MCF 10A (cell line): ENCODE measurements around the gene POLD4. TPM values are rescaled to one million over a fixed set of nuclear protein-coding genes. Genes with fewer than 3 reads are reported as not detected.

Experiments used
- BruUV-seq: library from RNA; stranded (reverse); fragments of 400-500 nt; replicated peaks from 2 replicates; lab custom pipeline; 2021; lab: Mats Ljungman, UMichigan
- CTCF ChIA-PET: fragments of 300-600 bp; sonication (Branson Sonifier 250); formaldehyde crosslinking; extraction: SDS; loops from one replicate; lab custom pipeline; 2021; ENCODE audit warnings: antibody characterized with exemption, inconsistent platforms; lab: Yijun Ruan, JAX
- POLR2A ChIA-PET: fragments of 300-600, 350-650 bp; sonication (Branson Sonifier 250); formaldehyde crosslinking; extraction: SDS; loops from one replicate; lab custom pipeline; 2020; ENCODE audit warnings: antibody characterized with exemption, inconsistent platforms; lab: Yijun Ruan, JAX
- DNase-seq: peaks from one replicate; pipeline ENCODE4 v3.0.0-alpha.2; 2018; ENCODE audit not compliant: unreplicated experiment
- H3K27ac Mint-ChIP-seq: one replicate; pipeline ENCODE4 v1.8.0; 2022; ENCODE audit warnings: mild to moderate bottlenecking, low read depth, mixed read lengths; ENCODE audit not compliant: unreplicated experiment
- H3K27me3 Mint-ChIP-seq: one replicate; pipeline ENCODE4 v1.8.0; 2022; ENCODE audit warnings: mixed read lengths; ENCODE audit not compliant: insufficient read depth, unreplicated experiment
- H3K36me3 Mint-ChIP-seq: one replicate; pipeline ENCODE4 v1.8.0; 2022; ENCODE audit warnings: mild to moderate bottlenecking, moderate library complexity, mixed read lengths; ENCODE audit not compliant: insufficient read depth, unreplicated experiment
- H3K4me1 Mint-ChIP-seq: one replicate; pipeline ENCODE4 v1.8.0; 2022; ENCODE audit warnings: mixed read lengths; ENCODE audit not compliant: insufficient read depth, unreplicated experiment
- H3K4me3 Mint-ChIP-seq: one replicate; pipeline ENCODE4 v1.8.0; 2022; ENCODE audit warnings: mild to moderate bottlenecking, moderate library complexity, mixed read lengths; ENCODE audit not compliant: unreplicated experiment
- H3K9me3 Mint-ChIP-seq: one replicate; pipeline ENCODE4 v1.8.0; 2022; ENCODE audit warnings: mixed read lengths; ENCODE audit not compliant: unreplicated experiment
- CTCF ChIP-seq: fragments of 200-600 bp; IDR thresholded peaks from one replicate; pipeline ENCODE4 v1.8.0; 2022; ENCODE audit warnings: antibody characterized with exemption, mild to moderate bottlenecking; ENCODE audit not compliant: unreplicated experiment
- intact Hi-C: fragments of 100-400 bp; cut with micrococcal nuclease; formaldehyde crosslinking; loops from 2 replicates; pipeline ENCODE4 v1.14.1; 2022
- total RNA-seq: library from RNA; stranded (reverse); gene quantifications from 2 replicates; pipeline ENCODE4 v1.2.3, GENCODE V29; 2022

The POLD4 gene
- total RNA-seq, 1 experiment from 2014 or later, result 54.8 TPM

GRCh38 chr11:67381244-67381972 lies 28.1 kb upstream of the POLD4 start:
- CTCF ChIA-PET, result interaction anchor here (0.5 to 19.3 kb wide), 23 partner anchors 8 to 527 kb away, joined by 3 to 659 read pairs (median 4); partner anchors contain the start of genes GRK2, POLD4 and RAD9A
- Mint-ChIP-seq H3K4me1 (peaks cover 47% of the 10 kb centered on the region), H3K36me3 (peaks cover 24% of the 10 kb centered on the region), H3K27ac (no peak overlapping the region), H3K4me3 (no peak overlapping the region), H3K9me3 (no peaks in the 10 kb centered on the region), H3K27me3 (no peaks in the 10 kb centered on the region)
- intact Hi-C loops, result loop anchor here (5.0 kb wide), 1 partner anchor 34 kb away; no protein-coding TSS in a partner anchor
- no peak for DNase-seq
- no TSS peak for BruUV-seq
- POLR2A ChIA-PET, result interaction anchor here (1.2 to 8.9 kb wide), 6 partner anchors 10 to 119 kb away, joined by 3 to 144 read pairs (median 19); partner anchors contain the start of genes POLD4 and RAD9A
- no peak for TF ChIP-seq CTCF

GRCh38 chr11:67379061-67380058 lies 26.0 kb upstream of the POLD4 start:
- Mint-ChIP-seq H3K27me3 (no peaks in the 10 kb centered on the region), H3K4me1 (peaks cover 40% of the 10 kb centered on the region), H3K36me3 (peaks cover 24% of the 10 kb centered on the region), H3K9me3 (no peaks in the 10 kb centered on the region), H3K4me3 (no peak overlapping the region), H3K27ac (peak overlapping the region; percentile 9)
- intact Hi-C loops, result loop anchor here (5.0 kb wide), 1 partner anchor 32 kb away; no protein-coding TSS in a partner anchor
- CTCF ChIA-PET, result interaction anchor here (0.6 to 19.3 kb wide), 10 partner anchors 8 to 112 kb away, joined by 3 to 659 read pairs (median 5); partner anchors contain the start of genes POLD4 and RAD9A
- POLR2A ChIA-PET, result interaction anchor here (0.6 to 8.9 kb wide), 10 partner anchors 9 to 763 kb away, joined by 3 to 144 read pairs (median 4); partner anchors contain the start of genes POLD4, RBM14, SSH3 and TMEM134
- BruUV-seq, result TSS peak; percentile 45
- no peak for TF ChIP-seq CTCF
- DNase-seq, result peak; percentile 82

- Mint-ChIP-seq H3K27me3 (no peaks in the 10 kb centered on the region), H3K4me1 (peaks cover 46% of the 10 kb centered on the region), H3K27ac (no peak overlapping the region), H3K4me3 (no peak overlapping the region), H3K9me3 (no peaks in the 10 kb centered on the region), H3K36me3 (peaks cover 24% of the 10 kb centered on the region)
- intact Hi-C loops, result no loop called here
- no TSS peak for BruUV-seq
- TF ChIP-seq CTCF, result no peak
- ChIA-PET POLR2A (interaction anchor here (1.5 to 4.8 kb wide), 4 partner anchors 24 to 75 kb away, joined by 4 to 29 read pairs (median 5); partner anchors contain the start of gene SSH3), CTCF (interaction anchor here (0.9 to 19.3 kb wide), 4 partner anchors 8 to 112 kb away, joined by 3 to 659 read pairs (median 5); partner anchors contain the start of gene POLD4)
- no peak for DNase-seq
Measured at GRCh38 chr11:67378544-67378943, 25.2 kb upstream of the POLD4 start.
